ENCODE measurements around the gene TNNC1.

The TNNC1 gene

DNA sequence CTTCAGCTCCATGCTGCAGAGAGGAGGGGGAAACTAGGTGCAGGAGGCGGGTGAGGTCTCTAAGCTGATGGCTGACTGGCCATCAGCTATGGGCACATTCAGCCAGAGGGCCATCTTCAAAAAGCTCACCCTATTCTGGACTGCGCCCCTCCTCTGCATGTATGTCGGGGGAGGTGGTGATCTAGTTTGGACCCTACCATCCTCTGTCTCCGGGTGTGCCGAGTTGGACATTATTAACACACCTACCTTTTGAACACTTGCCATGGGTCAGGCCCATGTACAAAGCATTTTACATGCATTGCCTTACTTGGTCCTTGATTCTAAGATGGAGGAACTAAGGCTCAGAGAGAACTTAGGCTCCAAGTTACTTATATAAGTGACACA is 3.0 kb upstream of the TNNC1 start:
- no peak for DNase-seq

DNA sequence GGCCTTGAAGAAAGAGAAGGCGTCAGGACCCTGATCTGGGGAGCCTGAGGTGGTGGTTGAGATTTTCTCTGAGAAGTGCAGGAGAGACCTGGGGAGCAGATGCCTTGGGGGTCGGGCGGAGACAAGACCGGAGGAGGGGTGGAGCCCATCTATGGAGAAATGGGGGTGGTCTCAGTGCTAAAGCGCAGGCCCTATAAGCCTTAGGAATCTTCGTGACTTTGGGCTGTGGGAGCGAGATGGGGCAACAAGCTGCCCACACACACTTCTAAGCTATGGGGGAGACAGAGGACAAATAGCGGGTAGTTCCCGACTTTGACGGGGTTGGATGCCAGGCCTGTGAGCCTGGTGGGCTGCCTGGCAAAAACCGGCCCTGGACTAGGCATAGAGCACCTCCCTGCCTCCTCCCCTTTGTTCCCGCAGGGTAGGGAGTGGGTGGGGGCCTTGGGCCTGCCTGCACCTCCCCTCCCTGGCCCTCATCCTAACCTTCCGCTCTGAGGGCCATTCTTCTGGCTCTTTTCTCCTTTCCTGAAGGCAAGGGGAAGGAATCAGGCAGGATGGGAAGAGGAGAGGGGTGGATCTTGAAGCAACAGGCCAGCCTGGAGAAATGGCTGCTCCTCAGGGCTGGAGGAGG is 2.4 kb upstream of the TNNC1 start:
- DNase-seq = no peak

DNA sequence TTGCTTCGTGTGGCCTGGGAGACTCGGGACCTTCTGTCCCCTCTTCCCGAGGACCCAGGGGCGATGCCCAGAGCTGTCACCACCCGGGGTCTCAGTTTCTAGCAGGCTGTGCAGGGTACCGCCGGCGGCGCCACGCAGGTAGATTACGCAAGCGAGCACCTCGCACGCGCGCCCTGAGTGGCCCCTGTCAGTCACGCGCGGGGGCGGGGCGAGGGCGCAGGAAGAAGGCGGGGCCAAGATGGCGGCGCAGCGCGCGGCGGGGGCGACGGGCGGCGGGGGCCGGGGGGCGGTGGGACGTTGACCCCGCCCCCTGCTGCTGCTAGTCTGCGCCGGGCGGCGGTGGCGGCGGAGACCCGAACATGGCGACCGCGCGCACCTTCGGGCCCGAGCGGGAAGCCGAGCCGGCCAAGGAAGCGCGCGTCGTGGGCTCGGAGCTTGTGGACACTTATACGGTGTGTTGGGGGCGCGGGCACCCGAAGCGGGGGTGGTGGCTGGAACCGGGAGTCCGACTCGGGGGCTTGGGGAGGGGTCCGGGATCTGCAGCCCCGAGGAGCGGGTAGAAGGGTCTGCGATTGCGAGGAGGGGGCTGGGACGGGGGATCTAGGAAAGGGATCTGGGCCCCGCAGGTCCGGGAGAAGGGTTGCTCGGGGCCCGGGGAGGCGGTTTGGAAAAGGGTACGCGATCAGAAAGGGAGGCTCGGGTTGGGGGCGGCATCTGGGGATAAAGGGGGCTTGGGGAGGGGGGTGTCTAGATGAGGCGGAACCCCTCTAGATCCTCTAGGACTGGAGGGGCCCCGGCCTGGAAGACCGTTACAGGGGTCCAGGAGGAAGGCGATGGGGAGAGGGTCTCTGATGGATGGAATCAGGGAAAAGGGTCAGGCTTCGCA is 1.7 kb upstream of the TNNC1 start, which contains the start of gene NISCH:
TSS of gene NISCH (plus strand) at position 322 of the 886 bp plus-strand sequence. CDS start at position 360, 38 bp downstream.
- peak; percentile 98 for DNase-seq

DNA sequence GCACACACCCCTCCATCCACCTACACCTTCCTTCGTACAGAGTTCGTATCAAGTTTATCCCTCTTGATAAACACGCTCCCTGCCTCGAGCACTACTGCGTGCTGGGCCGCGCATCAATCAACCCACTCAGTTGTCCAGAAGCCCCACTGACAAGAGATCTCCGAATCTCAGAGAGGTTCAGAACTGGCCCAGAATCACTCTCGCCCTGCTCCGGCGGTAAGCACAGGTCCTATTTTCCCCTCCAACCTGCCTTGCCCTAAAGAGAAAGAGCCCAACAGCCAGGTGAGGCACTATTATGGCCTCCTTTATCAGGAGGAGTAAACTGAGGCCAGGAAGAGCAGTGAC is 1.1 kb upstream of the TNNC1 start:
- no peak for DNase-seq

DNA sequence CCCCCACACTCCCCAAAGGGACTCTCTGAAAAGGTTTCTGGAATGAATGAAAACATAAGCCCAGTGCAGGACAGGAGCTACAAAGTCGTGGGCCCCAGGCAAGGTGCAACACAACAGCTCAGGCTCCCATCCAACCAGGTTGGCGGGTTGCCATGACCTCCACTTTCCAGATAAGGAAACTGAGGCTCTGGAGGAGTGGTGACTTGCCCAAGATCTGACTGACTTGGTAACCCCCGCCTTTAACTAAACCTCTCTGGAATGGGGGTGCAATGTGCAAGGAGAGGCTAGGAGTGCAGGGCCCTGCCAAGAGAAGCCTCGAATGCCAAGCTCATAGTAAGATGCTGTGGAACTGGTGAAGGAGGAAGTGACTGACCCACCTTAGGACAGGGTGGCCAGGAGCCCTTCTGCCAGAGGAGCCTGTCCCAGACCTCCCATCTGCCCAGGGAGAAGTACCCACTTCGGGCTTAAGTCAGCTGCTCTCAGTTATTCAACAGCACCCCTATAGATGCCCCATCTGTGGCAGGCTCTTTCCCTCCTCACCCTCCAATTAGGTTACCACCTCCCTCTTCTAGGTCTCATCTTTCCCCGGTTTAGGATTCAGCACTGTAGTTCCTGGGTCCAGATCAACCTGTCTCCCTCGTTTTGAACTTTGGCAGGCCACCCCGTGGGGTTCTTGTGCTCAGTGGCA is 553 bp upstream of the TNNC1 start:
- no peak for DNase-seq

DNA sequence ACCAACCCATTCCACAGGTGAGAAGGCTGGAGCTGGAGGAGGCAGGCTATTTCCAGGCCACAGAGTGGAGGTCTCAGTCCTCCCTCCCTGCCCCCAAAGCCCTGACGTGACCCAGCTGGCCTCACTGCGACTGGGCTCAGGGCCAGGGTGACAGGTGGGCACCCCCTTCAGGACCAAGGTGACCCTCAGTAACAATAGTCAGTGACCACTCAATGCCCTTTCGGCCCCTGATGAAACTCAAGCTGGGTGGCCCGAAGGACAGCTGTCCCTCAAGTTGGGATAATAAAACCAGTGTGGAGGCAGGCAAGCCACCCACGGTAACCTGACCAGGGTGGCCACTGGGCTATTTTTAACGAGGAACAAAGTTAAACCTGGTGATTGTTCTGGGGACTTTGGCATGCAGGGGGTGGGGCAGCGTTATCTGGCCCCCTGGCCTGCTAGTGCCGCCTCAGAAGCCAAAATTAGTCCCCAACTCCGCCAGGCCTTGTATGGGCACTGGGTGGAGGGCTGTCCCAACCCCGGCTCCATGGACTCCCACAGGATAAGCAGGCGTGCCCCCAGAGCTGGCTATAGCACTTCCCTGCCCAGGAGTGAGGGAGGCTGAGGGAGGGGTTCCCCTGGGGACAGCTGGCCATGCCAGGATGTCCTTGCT is 1.1 kb downstream of the TNNC1 start:
- DNase-seq = no peak

DNA sequence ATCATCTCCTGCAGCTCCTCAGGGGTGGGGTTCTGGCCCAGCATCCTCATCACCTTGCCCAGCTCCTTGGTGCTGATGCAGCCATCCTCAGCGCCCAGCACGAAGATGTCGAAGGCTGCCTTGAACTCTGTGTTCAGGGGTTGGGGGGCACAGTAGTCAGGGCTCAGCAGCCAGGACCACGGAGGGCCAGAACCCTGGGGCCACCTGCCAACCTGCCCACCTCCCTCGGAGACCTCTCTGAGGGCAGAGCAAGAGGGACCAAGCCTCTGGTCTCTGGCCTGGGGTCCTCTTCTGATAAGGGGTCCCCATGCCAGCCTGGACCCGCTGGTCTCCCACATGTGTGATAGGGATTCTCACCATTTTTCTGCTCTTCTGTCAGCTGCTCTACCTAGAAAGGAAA is 1.7 kb downstream of the TNNC1 start:
- no peak for DNase-seq

DNA sequence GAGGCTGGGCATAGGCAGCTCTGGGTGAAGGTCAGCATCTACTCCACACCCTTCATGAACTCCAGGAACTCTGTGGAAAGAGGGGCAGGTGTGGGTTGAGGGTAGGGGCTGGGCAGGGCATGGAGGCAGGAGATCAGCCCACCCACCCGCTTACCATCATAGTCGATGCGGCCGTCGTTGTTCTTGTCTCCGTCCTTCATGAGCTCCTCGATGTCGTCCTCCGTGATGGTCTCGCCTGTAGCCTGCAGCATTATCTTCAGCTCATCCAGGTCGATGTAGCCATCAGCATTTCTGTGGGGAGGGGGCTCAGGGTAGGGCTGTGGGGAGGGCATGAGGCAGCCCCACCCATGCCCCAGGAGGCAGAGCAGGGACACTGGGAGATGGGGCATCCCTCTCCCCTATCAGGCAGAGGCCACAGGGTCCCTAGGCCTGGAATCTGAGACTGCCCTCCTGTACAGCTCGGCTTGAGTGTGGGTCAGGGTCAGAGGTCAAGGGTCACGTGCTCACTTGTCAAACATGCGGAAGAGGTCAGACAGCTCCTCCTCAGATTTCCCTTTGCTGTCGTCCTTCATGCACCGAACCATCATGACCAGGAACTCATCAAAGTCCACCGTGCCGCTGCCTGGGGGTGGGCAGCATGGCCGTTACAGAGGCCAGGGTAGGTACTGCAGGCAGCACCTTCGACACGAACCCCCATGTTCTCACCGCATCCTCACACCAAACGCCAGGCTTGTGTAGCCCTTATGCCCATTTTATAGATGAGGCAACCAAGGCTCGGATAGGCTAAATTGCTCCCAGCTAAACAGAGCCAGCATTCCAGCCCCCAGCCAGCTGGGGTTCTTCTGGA is 2.4 kb downstream of the TNNC1 start:
- DNase-seq = no peak

DNA sequence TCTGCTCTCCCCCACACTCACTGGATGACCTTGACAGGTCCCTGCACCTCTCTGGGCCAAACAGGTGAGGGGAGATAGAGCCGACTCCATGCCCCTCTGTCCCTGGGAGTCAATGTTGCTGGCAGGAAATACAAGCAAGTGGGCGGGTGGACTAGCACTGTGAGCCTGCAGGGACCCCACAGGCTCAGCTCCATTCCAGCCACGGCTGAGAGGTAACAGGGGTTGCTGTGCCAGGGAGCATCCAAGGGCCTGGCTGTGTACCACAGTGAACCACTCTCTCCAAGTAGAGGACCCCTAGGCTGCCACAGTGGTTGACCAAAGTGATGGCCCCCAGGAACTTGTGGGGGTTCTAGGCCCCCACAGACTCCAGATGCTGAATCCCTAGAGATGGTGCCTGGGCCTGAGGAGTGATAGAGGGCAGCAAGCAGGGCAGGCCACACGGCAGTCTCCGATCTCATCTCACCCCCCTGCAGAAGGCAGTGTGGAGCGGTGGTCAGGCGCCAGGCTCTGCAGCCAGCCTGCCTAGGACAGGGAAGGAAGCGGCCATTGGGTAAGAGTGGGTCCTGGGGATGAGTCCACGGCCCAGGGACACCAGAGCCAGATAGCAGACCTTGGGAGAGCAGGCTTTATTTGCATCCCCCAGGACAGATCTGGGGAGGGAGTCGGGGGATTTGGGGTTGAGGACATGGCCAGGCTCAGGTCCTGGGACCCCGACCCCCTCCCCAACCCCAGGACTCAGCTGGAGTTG is 3.2 kb downstream of the TNNC1 start:
- DNase-seq = no peak

DNA sequence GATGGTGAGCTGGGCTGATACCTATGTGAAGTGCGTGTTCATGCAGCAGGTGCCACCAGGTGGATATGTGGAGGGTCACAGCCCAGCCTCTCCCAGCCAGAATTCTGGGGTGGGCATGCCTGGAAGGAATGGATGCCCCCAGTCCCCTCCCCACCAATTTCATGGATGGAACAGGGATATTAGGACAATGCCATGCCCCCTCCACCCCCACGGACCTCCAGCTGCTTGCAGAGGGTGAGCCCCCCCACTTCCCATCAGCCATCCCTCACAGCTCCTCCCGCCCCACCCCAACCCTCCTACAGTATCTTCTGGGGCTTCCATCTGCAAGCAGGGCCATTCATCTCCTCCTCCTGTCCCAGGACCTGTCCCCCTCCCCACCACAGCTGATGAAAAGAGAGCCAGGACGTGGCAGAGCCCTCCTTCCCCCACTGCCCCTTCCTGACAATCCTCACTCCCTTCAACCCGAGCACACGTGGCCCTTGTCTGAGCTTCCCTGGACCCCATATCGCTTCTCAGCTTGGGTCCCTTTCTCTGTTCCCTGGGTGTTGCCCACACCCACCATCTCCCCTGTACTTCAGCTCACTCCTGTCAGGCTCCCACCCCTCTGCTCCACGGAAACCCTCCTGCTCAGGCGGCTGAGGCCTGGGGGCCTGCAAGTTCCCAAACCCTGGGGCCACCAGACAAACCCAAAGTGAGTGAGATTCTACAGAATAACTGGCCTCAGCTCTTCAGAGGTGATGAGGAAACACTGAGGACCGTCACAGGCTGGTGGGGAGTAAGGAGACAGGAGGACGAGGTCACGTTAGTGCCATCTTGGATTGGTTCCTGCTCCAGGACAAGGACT is 6.1 kb downstream of the TNNC1 start:
- no peak for DNase-seq

DNA sequence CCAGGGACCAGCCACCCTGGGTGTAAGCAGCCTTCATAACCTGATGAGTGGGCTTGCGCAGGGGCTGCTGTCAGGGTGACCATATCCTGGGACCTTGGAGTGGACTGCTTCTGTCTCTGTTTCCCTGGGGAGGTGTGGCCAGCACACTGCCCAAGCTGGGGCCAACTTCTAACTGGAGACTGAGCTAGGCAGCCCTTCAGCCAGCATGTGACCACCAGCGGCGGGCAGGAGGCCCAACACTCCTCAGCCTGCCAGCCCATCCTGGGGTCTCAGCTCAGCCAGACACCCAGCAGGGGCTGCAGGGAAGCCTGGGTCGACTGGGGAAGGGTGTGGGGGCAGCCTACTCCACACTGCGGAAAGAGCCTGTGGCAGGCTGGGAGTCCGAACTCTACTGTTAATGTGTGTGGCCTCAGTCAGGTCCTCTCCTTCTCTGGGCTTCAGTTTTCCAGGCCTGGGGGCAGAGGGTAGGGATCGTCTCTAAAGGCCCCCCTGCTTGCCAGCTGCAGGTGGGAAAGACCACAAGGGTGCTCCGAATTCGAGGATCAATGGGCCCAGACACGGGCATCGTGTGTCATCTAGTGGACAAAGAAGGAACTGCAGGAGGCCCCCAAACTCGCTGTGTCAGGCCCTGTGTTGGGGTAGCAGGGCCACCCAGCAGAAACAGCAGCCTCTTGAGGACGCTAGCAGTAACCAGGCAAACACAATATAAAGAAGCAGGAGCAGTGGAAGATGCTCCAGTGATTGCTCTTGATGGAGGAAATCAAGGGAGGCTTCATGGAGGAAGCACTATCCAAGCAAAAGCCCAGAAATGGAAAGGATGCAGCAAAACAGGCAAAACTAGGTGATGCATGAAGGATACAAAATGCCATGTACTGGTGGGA is 7.0 kb downstream of the TNNC1 start:
- peak; percentile 80 for DNase-seq

DNA sequence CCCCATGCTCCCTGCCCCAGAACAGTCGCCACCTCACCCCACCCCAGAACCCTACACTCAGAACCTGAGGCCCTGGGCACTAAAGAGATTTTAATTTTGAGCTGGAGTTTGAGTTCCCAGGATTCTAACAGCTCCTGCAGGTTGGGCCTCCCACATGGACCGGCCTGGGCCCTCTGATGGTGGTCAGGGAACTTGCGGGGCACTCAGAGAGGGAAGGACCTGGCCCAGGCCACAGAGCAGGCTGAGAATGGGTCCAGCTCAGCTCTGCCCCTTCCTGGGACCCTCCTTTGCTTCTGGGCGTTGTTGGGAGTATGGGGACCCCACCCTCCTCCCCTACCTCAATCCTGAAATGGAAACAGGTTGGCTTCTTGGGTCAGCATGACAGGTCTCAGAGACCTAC is 7.8 kb downstream of the TNNC1 start:
- no peak for DNase-seq

DNA sequence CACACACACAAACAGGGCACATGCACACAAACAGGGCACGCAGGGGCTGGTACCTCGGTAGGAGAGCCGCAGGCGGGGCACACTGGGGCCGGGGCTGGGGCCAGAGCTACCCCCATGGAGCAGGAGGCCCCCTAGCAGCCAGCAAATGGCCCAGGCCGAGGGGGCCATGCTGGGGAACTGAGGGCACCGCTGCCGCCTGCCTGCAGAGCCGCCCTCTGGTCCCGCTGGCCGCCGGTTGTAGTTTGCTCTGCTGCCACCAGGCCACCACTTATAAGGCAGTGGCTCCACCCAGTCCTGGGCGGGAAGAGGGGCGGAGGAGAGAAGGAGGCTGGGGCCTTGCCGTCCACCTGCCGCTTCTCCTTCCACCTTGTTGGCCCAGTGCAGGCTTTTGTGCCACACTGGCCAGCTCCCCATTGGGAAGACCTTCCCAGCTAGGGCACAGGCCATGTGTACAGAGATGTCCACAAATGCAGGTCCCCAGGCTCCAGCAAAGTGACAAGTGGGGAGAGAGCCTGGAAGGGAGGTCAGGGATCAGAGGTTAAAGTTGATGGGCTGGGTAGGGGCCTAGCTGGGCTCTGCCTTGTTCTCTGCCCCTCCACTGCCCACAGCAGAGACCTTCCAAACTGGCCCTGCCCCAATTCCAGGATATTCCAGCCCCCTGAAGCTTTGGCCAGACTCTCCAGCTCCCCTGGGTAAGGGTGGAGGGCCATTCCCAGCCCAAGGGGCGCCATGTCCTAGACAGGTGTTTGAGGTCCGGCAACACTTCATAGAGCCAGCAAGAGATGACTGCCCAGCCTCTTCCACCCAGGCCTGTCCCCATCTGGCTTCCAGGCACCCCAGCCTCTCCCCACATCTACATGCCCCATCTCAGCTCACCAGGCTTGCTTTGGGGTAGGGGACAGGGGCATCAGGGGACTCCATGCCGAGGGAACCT is 8.7 kb downstream of the TNNC1 start, which contains the start of gene SEMA3G:
TSS of gene SEMA3G (minus strand) at position 244 of the 934 bp plus-strand sequence. CDS start at position 168, 76 bp downstream.
- DNase-seq = peak; percentile 89

DNA sequence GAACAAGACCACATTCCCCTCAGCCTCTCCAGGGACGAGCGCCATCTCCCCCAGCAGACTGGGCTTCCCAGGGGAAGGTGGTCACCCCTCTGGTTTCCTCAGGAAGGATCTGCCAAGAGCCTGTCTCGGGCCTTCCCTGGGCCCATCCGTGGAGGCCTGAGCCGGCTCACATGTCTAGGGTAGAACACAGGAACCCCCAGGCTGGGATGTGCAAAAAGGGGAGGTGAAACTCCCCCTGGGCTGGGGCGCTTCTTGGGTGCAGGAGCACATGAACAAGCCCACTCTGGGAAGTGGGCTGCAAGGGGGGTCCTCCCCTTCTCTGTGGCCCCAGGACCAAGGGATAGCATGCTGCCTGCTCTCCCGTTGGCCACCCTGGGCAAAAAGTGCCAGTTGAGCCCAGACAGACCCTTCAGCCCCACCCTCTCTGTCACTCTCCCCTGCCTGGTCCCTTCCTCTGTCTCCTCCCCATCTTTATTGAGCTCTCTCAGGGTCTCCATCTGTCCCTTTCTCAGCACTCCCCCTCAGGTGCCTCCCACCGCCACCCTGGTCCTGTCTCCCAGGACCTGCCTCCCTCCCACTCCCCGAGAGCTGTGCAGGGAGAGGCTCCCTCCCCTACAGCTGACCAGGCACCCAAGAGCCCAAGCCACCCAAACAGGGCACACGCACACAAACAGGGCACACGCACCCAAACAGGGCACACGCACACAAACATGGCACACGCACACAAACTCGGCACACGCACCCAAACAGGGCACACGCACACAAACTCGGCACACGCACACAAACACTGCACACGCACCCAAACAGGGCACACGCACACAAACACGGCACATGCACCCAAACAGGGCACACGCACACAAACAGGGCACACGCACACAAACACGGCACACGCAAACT is 9.8 kb downstream of the TNNC1 start:
- DNase-seq = no peak

DNA sequence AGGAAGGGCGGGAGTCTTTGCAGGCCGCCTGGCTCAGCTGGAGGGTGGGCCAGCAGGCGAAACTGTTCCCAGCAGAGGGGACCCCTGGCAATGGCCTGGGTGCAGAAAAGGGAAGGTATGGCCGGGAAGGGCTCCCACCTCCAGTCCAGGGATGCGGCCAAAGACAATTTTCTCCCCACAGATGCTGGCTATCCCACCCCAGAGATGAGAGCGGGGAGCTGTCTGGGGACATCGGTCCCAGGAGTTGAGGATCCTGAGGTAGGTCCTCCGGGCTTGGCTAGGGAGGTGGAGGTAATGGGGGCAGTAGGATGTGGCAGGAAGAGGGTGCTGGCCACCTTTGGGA is 10.6 kb downstream of the TNNC1 start:
- no peak for DNase-seq

DNA sequence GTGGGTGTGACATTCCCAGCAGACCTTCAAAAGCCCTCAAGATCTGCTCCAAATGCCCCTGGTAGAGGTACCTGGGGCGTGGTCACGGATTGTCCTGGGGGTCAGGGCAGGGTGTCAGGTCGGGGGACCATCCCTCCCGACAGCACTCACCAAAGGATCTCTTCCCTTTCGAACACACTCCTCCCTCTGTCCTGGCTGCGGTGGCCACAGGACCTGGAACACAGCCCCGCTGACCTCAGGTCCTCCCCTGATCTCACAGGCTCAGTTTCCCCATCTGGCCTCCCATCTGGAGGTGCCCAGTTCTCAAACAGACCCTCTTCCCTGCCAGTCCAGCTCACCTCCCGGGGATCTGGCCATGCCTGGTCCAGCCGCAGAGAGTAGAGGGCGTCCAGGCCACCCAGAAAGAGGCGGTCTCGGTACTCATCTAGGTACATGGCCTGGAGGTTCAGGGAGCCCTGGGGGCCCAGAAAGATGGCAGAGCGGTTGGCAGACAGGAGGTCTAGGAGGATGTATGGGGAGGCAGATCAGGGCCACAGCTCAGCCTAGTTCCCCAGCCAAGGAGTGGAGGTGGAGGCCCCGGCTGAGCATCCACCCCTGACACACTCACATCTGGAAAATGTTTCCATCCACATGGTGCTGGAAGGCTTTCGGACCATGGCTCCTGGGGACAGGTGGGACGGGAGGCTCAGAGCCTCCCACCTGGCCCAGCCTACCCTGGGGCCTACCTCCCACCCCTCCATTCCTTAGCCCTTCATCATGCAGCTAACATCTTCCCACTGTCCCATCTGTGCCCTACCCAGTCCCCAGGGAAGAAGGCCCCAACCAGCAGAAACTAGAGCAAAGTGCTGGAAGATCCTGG is 11.2 kb downstream of the TNNC1 start:
- DNase-seq = no peak

Measured in activated CD4-positive, alpha-beta T cell treated with anti-CD3 and anti-CD28 coated beads for 48 hours (primary cell).